Measurements from ENCODE around the gene MCAM. TPM values are rescaled to one million over a fixed set of nuclear protein-coding genes. Genes with fewer than 3 reads are reported as not detected.
A peak's percentile ranks its signal among the peaks of the same experiment; 100 is the strongest.

Gene MCAM
- total and polyA plus RNA-seq, 8 donors: 11.2 to 46.7 (median 21.1) TPM

DNA sequence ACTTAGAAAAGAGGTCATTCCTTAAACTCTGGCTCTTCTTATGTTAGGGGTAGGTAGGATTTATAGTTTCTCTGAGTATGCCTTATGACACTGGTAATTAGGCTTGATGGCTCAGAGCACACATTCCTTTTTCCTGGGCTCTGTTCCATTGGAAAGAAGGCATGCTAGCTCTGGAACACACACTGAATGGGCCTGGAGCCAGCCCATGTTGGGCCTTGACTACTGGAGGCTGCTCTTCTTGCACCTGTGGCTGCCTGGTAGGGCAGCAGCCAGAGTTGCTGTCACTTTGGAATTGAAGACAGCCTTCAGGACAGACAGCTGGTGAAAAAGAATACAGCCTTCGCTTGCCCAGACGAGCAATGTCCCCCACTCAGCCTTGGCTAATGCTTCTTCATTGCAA is 18.2 kb downstream of the MCAM start:
- FAIRE-seq (no peak), ATAC-seq (peak in 2 of 4 donors; percentile 55 to 72), DNase-seq (no peak)
- 87 to 89% methylated on average over 2 of the region's 2 CpGs for WGBS, 2 donors
- H3K4me3 ChIP-seq: no peak overlapping the region
- H3K9me3 ChIP-seq: no peaks in the 10 kb centered on the region
- TF ChIP-seq, protein P1, sequence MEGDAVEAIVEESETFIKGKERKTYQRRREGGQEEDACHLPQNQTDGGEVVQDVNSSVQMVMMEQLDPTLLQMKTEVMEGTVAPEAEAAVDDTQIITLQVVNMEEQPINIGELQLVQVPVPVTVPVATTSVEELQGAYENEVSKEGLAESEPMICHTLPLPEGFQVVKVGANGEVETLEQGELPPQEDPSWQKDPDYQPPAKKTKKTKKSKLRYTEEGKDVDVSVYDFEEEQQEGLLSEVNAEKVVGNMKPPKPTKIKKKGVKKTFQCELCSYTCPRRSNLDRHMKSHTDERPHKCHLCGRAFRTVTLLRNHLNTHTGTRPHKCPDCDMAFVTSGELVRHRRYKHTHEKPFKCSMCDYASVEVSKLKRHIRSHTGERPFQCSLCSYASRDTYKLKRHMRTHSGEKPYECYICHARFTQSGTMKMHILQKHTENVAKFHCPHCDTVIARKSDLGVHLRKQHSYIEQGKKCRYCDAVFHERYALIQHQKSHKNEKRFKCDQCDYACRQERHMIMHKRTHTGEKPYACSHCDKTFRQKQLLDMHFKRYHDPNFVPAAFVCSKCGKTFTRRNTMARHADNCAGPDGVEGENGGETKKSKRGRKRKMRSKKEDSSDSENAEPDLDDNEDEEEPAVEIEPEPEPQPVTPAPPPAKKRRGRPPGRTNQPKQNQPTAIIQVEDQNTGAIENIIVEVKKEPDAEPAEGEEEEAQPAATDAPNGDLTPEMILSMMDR (IDR thresholded peaks at IDR 0.05): no peak
- peaks cover 0 to 5% (median 0%) of the 10 kb centered on the region in 3 donors for H3K36me3 ChIP-seq
- no peaks in the 10 kb centered on the region for H3K4me1 ChIP-seq
- no peak overlapping the region for H3K27ac ChIP-seq
- intact Hi-C loops (cut with DNase I): no loop called here
- H3K27me3 ChIP-seq: no peaks in the 10 kb centered on the region

DNA sequence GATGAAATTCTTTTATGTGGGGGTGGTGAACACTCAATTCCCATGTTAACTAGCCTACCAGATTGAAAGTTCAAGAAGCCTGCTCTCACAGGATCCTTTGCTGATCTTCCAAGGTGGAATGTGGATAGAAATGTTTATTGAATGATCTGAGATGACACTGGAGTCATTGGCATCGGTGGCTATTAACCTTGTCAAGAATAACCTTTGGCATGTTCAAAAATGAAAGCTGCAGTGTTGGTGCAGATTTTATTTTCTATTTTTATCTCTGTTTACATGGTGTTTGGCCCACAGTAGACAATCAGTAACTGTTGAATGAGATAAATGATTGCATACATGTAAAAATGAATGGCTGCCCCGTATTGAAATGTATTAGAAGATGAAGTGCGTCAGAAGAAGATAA is 19.0 kb downstream of the MCAM start:
- TF ChIP-seq, protein P1 (IDR thresholded peaks at IDR 0.05): no peak
- no peaks in the 10 kb centered on the region for H3K27me3 ChIP-seq
- H3K27ac ChIP-seq: no peak overlapping the region
- DNase-seq (no peak), FAIRE-seq (no peak), ATAC-seq (no peak)
- H3K4me3 ChIP-seq: no peak overlapping the region
- H3K4me1 ChIP-seq: no peaks in the 10 kb centered on the region
- H3K9me3 ChIP-seq: no peaks in the 10 kb centered on the region
- 42 to 48% methylated on average over 3 of the region's 3 CpGs for WGBS, 2 donors
- H3K36me3 ChIP-seq: no peaks in the 10 kb centered on the region
- intact Hi-C loops (cut with DNase I): no loop called here

DNA sequence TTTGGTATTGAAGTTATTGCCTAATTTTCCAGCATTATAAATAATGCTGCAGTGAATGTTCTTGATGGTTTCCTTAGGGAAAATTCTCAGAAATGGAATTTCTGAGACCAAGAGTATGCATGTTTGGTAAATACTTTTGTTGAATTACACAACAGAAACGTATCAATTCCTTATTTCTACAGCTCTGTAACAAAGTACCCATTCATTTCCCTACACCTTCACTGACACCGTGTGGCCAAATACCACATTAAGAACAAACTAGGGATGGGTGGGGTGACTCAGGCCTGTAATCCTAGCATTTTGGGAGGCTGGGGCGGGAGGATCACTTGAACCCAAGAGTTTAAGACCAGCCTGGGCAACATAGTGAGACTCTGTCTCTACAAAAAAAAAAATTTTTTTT is 21.8 kb downstream of the MCAM start:
- WGBS, 2 donors: 57 to 62% methylated on average over 3 of the region's 3 CpGs
- Histone ChIP-seq H3K4me1 (no peaks in the 10 kb centered on the region), H3K4me3 (no peak overlapping the region), H3K9me3 (no peaks in the 10 kb centered on the region), H3K27ac (no peak overlapping the region), H3K36me3 (no peaks in the 10 kb centered on the region), H3K27me3 (no peaks in the 10 kb centered on the region)
- DNase-seq (no peak), FAIRE-seq (no peak), ATAC-seq (no peak)
- TF ChIP-seq, protein P1 (IDR thresholded peaks at IDR 0.05): no peak
- intact Hi-C loops (cut with DNase I): no loop called here

DNA sequence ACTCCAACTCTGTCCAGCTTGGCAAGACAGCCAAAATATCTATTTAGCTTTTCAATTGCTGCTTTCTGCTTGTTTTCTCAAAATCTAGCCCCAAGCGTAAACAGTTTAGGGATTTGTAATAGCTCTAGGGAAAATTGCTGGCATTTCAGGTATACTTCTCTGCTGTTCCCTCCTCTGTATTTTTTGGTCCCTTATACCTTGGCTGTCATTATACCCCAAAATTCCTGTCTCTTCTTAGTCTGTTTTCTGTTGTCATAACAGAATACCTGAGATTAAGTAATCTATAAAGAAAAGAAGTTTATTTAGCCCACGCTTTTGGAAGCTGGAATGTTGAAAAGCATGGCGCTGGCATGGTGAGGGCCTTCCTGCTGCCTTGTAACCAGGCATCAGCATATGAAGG is 23.5 kb downstream of the MCAM start:
- 94 to 97% methylated on average over 3 of the region's 3 CpGs for WGBS, 2 donors
- no peak for FAIRE-seq
- H3K36me3 ChIP-seq: no peaks in the 10 kb centered on the region
- intact Hi-C loops (cut with DNase I): no loop called here
- no peaks in the 10 kb centered on the region for H3K27me3 ChIP-seq
- no peak for DNase-seq
- H3K4me1 ChIP-seq: no peaks in the 10 kb centered on the region
- TF ChIP-seq, protein P1 (IDR thresholded peaks at IDR 0.05): no peak
- H3K27ac ChIP-seq: no peak overlapping the region
- no peaks in the 10 kb centered on the region for H3K9me3 ChIP-seq
- ATAC-seq: no peak
- no peak overlapping the region for H3K4me3 ChIP-seq

GRCh38 chr11:119290894-119291497 is 25.9 kb downstream of the MCAM start:
- TF ChIP-seq, protein P1 (IDR thresholded peaks at IDR 0.05): no peak
- no peaks in the 10 kb centered on the region for H3K4me1 ChIP-seq
- no peaks in the 10 kb centered on the region for H3K36me3 ChIP-seq
- H3K27ac ChIP-seq: no peak overlapping the region
- no peaks in the 10 kb centered on the region for H3K9me3 ChIP-seq
- intact Hi-C loops (cut with DNase I): no loop called here
- ATAC-seq (no peak), FAIRE-seq (no peak), DNase-seq (no peak)
- 97 to 98% methylated on average over 10 of the region's 10 CpGs for WGBS, 2 donors
- H3K4me3 ChIP-seq: no peak overlapping the region
- H3K27me3 ChIP-seq: no peaks in the 10 kb centered on the region

Measured in pancreas (tissue), 10 donors.